Prostate gland (tissue), 2 donors: Measurements from ENCODE around the gene THSD4. TPM values are rescaled to one million over a fixed set of nuclear protein-coding genes. Genes with fewer than 3 reads are reported as not detected.

Experiments used
- DNase-seq: peaks from one replicate; pipeline ENCODE4 v3.0.0-alpha.2; 2019; ENCODE audit warnings: low spot score
- H3K27ac ChIP-seq, 2 donors: fragments of 200-600 bp; sonication (generic); 2 replicates each; pipeline ENCODE4 v1.5.1; 2017 to 2019
- H3K27me3 ChIP-seq: fragments of 200-600 bp; sonication (generic); replicated peaks from 2 replicates; pipeline ENCODE4 v1.5.1; 2019; ENCODE audit not compliant: insufficient read depth
- H3K36me3 ChIP-seq, 2 donors: fragments of 200-600 bp; sonication (generic); 1 replicate in 1 of 2; 2 replicates in 1 of 2; pipeline versions ENCODE4 v1.5.1 to v1.8.1; 2017 to 2019
- H3K4me1 ChIP-seq: fragments of 200-600 bp; sonication (generic); replicated peaks from 2 replicates; pipeline ENCODE4 v1.5.1; 2019
- H3K4me3 ChIP-seq, 2 donors: fragments of 200-600 bp; sonication (generic); 2 replicates each; pipeline ENCODE4 v1.5.1; 2017 to 2019
- H3K9me3 ChIP-seq: fragments of 200-600 bp; sonication (generic); 2 replicates; pipeline ENCODE4 v1.5.1; 2017
- CTCF ChIP-seq, 4 experiments: fragments of 200-600 bp in 2 of 4; fragments of 450-650 bp in 2 of 4; sonication (generic) in 2 of 4; IDR thresholded peaks; 1 replicate in 3 of 4; 2 replicates in 1 of 4; pipeline ENCODE4 v1.5.1; 2016 to 2019; ENCODE audit warnings: antibody characterized with exemption in 4 of 4, mild to moderate bottlenecking in 2 of 4, moderate library complexity in 2 of 4
- POLR2A ChIP-seq: fragments of 450-650 bp; IDR thresholded peaks from one replicate; pipeline ENCODE4 v1.6.1; 2016; ENCODE audit warnings: antibody characterized with exemption, mild to moderate bottlenecking
- POLR2AphosphoS5 ChIP-seq: sonication (generic); formaldehyde crosslinking; IDR thresholded peaks from one replicate; pipeline ENCODE4 v1.6.1; 2017; ENCODE audit warnings: antibody characterized with exemption
- WGBS: methylation state at CpG from one replicate; pipeline ENCODE4 v1.1.5; 2018; 5-methylcytosine and 5-hydroxymethylcytosine counted together
- intact Hi-C: fragments of 100-400 bp; cut with DNase I; formaldehyde crosslinking; loops from one replicate; pipeline ENCODE4 v1.14.2; 2022
- total RNA-seq, 2 donors: library from RNA; depleted of rRNA; stranded (reverse); fragments of >200 nt; gene quantifications; one replicate each; pipeline ENCODE4 v1.1.0, GENCODE V29; 2016

The THSD4 gene
- total RNA-seq, 2 donors from 2014 or later, result 84.1 to 223 TPM

DNA sequence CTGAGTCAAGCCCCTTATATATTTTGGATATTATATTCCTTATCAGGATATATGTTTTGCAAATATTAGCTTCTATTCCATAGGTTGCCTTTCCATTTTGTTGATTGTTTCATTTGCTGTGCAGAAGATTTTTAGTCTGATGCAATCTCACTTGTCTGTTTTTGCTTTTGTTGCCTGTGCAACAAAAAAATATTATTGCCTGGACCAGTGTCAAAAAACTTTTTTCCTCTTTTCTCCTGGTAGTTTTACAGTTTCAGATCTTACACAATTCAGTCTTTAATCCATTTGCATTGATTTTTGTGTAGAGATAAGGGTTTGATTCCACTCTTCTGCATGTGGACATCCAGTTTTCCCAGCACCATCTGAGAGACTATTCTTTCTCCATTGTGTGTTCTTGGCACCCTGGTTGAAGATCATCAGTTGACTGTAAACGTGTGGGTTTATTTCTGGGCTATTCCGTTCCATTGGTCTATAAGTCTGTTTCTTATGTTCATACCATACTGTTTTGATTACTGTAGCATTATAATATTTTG is 466.2 kb downstream of the THSD4 start:
- Histone ChIP-seq H3K9me3 (no peaks in the 10 kb centered on the region), H3K4me1 (no peaks in the 10 kb centered on the region), H3K27me3 (no peaks in the 10 kb centered on the region), H3K27ac (no peak overlapping the region), H3K4me3 (no peak overlapping the region), H3K36me3 (no peaks in the 10 kb centered on the region)
- intact Hi-C loops, result no loop called here
- TF ChIP-seq CTCF (IDR thresholded peaks at IDR 0.05), result no peak
- no peak for TF ChIP-seq POLR2A
- TF ChIP-seq POLR2AphosphoS5, result no peak
- whole genome bisulfite sequencing, result 94% methylated on average over 2 of the region's 2 CpGs
- DNase-seq, result no peak

DNA sequence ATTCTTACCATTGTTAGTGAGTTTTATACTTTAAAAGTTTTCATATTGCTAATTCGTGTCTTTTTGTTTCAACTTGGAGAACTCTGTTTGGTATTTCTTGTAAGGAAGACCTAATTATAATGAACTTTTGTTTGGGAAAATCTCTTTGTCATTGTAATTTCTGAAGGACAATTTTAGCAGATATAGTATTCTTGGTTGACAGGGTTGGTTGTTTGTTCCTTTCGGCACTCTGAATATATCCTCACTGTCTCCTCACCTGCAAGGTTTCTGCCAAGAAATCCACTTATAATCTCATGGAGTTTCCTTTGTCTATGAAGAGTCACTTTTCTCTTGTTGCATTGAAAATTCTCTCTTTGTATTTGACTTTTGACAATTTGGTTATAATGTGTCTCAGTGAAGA is 469.9 kb downstream of the THSD4 start:
- no peaks in the 10 kb centered on the region for H3K36me3 ChIP-seq
- DNase-seq, result no peak
- intact Hi-C loops, result no loop called here

GRCh38 chr15:71586463-71586862 is 471.2 kb downstream of the THSD4 start:
- Histone ChIP-seq H3K27ac (no peak overlapping the region), H3K4me1 (no peaks in the 10 kb centered on the region), H3K9me3 (no peaks in the 10 kb centered on the region), H3K27me3 (no peaks in the 10 kb centered on the region), H3K36me3 (no peaks in the 10 kb centered on the region), H3K4me3 (no peak overlapping the region)
- intact Hi-C loops, result no loop called here
- TF ChIP-seq CTCF (IDR thresholded peaks at IDR 0.05), result no peak
- TF ChIP-seq POLR2A, result no peak
- no peak for TF ChIP-seq POLR2AphosphoS5
- DNase-seq, result no peak
- 92% methylated on average over 2 of the region's 2 CpGs for WGBS

More for the DNA sequence above, 469.9 kb downstream of the THSD4 start:
- TF ChIP-seq POLR2A (no peak), POLR2AphosphoS5 (no peak), CTCF (IDR thresholded peaks at IDR 0.05) (no peak)
- no peaks in the 10 kb centered on the region for H3K4me1 ChIP-seq
- WGBS, result 97% methylated on average over 2 of the region's 2 CpGs
- no peak overlapping the region for H3K27ac ChIP-seq
- no peaks in the 10 kb centered on the region for H3K9me3 ChIP-seq
- H3K4me3 ChIP-seq, result no peak overlapping the region
- H3K27me3 ChIP-seq, result no peaks in the 10 kb centered on the region

DNA sequence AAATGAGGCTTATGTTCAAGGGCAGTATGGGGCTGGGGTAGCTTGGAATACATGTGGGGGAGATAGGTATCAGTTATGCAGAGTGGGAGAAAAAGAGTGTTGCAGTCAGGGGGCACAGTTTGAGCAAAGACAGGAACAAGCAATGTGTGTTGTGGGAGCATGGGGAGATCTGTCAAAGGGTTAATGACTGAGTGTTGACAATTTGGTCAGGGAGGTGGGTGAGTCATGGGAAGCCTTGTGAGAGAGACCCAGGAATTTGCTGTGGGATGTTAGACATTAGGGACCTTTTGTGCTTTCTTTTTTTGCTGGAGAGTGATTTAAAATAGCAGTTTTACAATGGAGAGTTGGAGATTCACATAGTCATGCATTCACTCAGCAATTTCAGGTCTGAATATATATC is 473.5 kb downstream of the THSD4 start:
- Histone ChIP-seq H3K9me3 (no peaks in the 10 kb centered on the region), H3K36me3 (no peaks in the 10 kb centered on the region), H3K4me3 (no peak overlapping the region), H3K27me3 (no peaks in the 10 kb centered on the region), H3K4me1 (no peaks in the 10 kb centered on the region), H3K27ac (no peak overlapping the region)
- TF ChIP-seq POLR2A (no peak), CTCF (IDR thresholded peaks at IDR 0.05) (no peak), POLR2AphosphoS5 (no peak)
- intact Hi-C loops, result no loop called here
- DNase-seq, result no peak

- DNase-seq, result no peak
- Histone ChIP-seq H3K9me3 (no peaks in the 10 kb centered on the region), H3K4me1 (no peaks in the 10 kb centered on the region), H3K27me3 (no peaks in the 10 kb centered on the region), H3K4me3 (no peak overlapping the region), H3K36me3 (no peaks in the 10 kb centered on the region), H3K27ac (no peak overlapping the region)
- intact Hi-C loops, result no loop called here
- TF ChIP-seq CTCF (IDR thresholded peaks at IDR 0.05), result peak in 1 of 4 experiments; percentile 6
- TF ChIP-seq POLR2AphosphoS5, result no peak
- 97% methylated on average over 3 of the region's 3 CpGs for WGBS
Observed at GRCh38 chr15:71591057-71591456, 475.8 kb downstream of the THSD4 start.
